HUES6 (cell line): ENCODE data around the gene PTPRD.

ENCODE experiments used
- H3K27ac ChIP-seq: 2 replicates; pipeline ENCODE4 v1.7.0; 2013; ENCODE audit warnings: low read depth, mild to moderate bottlenecking, low read length, inconsistent platforms
- H3K27me3 ChIP-seq: 2 replicates; pipeline ENCODE4 v1.6.1; 2013; ENCODE audit warnings: low read length; ENCODE audit not compliant: control insufficient read depth, insufficient read depth
- H3K36me3 ChIP-seq: 2 replicates; pipeline ENCODE4 v1.6.1; 2013; ENCODE audit warnings: low read length; ENCODE audit not compliant: control insufficient read depth, insufficient read depth
- H3K4me1 ChIP-seq: 2 replicates; pipeline ENCODE4 v1.6.1; 2013; ENCODE audit warnings: low read length; ENCODE audit not compliant: control insufficient read depth, insufficient read depth
- H3K4me3 ChIP-seq: 2 replicates; pipeline ENCODE4 v1.5.1; 2013; ENCODE audit warnings: low read depth, low read length
- H3K9ac ChIP-seq: one replicate; pipeline ENCODE4 v1.6.1; 2013; ENCODE audit warnings: mild to moderate bottlenecking, low read length
- H3K9me3 ChIP-seq: 2 replicates; pipeline ENCODE4 v1.6.1; 2013; ENCODE audit warnings: low read depth, low read length; ENCODE audit not compliant: control insufficient read depth, insufficient read depth

The PTPRD gene

DNA sequence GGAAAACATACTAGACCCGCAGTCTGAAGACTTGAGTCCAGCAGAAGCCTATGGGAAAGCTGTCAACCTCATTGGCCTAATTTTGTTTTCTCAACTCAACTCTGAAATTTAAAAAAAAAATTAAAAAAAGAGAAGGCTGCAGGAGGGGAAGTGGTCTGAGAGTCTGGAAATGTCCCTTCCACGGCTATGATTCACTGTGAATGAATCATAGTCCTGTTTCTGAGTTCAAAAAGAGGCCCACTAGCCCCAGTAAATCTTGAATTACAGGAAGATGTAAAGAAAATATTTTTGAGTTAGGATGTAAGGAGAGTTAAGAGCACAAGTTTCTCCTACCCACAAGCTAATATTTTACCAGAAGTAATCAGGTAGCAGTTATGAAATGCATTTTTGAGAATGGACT, 2247.8 kb downstream of the PTPRD start:
- Histone ChIP-seq H3K4me3 (no peak overlapping the region), H3K27me3 (no peaks in the 10 kb centered on the region), H3K27ac (no peak overlapping the region)

GRCh38 chr9:8364026-8364752, 2248.6 kb downstream of the PTPRD start:
- no peak overlapping the region for H3K27ac ChIP-seq
- no peaks in the 10 kb centered on the region for H3K27me3 ChIP-seq
- H3K9ac ChIP-seq, result no peak overlapping the region
- H3K4me3 ChIP-seq, result no peak overlapping the region
- H3K36me3 ChIP-seq, result no peaks in the 10 kb centered on the region
- no peaks in the 10 kb centered on the region for H3K9me3 ChIP-seq
- H3K4me1 ChIP-seq, result peaks cover 4% of the 10 kb centered on the region; the same call in 1 of the 2 replicates

More for the DNA sequence above, 2247.8 kb downstream of the PTPRD start:
- Histone ChIP-seq H3K9me3 (no peaks in the 10 kb centered on the region), H3K9ac (no peak overlapping the region), H3K36me3 (no peaks in the 10 kb centered on the region), H3K4me1 (peaks cover 4% of the 10 kb centered on the region; the same call in 1 of the 2 replicates)

- Histone ChIP-seq H3K4me1 (peaks cover 4% of the 10 kb centered on the region; the same call in 1 of the 2 replicates), H3K4me3 (no peak overlapping the region), H3K9ac (no peak overlapping the region), H3K27ac (no peak overlapping the region), H3K27me3 (no peaks in the 10 kb centered on the region), H3K9me3 (no peaks in the 10 kb centered on the region), H3K36me3 (no peaks in the 10 kb centered on the region)
Measured at GRCh38 chr9:8362250-8362649, 2250.6 kb downstream of the PTPRD start.

GRCh38 chr9:8361364-8361763, 2251.4 kb downstream of the PTPRD start:
- Histone ChIP-seq H3K27me3 (no peaks in the 10 kb centered on the region), H3K4me1 (peaks cover under 1% of the 10 kb centered on the region; the same call in 1 of the 2 replicates), H3K27ac (no peak overlapping the region), H3K9ac (no peak overlapping the region), H3K4me3 (no peak overlapping the region), H3K9me3 (no peaks in the 10 kb centered on the region), H3K36me3 (no peaks in the 10 kb centered on the region)

GRCh38 chr9:8356406-8356805, 2256.4 kb downstream of the PTPRD start:
- no peaks in the 10 kb centered on the region for H3K27me3 ChIP-seq
- no peak overlapping the region for H3K9ac ChIP-seq
- H3K9me3 ChIP-seq, result no peaks in the 10 kb centered on the region
- no peak overlapping the region for H3K4me3 ChIP-seq
- H3K27ac ChIP-seq, result no peak overlapping the region
- no peaks in the 10 kb centered on the region for H3K4me1 ChIP-seq
- H3K36me3 ChIP-seq, result no peaks in the 10 kb centered on the region

GRCh38 chr9:8351436-8351835, 2261.4 kb downstream of the PTPRD start:
- H3K4me3 ChIP-seq, result no peak overlapping the region
- H3K36me3 ChIP-seq, result no peaks in the 10 kb centered on the region
- H3K4me1 ChIP-seq, result no peaks in the 10 kb centered on the region
- no peak overlapping the region for H3K9ac ChIP-seq
- no peak overlapping the region for H3K27ac ChIP-seq
- no peaks in the 10 kb centered on the region for H3K27me3 ChIP-seq
- H3K9me3 ChIP-seq, result no peaks in the 10 kb centered on the region

- no peaks in the 10 kb centered on the region for H3K27me3 ChIP-seq
- H3K36me3 ChIP-seq, result no peaks in the 10 kb centered on the region
- H3K4me1 ChIP-seq, result no peaks in the 10 kb centered on the region
- no peaks in the 10 kb centered on the region for H3K9me3 ChIP-seq
- H3K27ac ChIP-seq, result no peak overlapping the region
- H3K9ac ChIP-seq, result no peak overlapping the region
- no peak overlapping the region for H3K4me3 ChIP-seq
Measured at GRCh38 chr9:8349901-8350300, 2262.9 kb downstream of the PTPRD start.

DNA sequence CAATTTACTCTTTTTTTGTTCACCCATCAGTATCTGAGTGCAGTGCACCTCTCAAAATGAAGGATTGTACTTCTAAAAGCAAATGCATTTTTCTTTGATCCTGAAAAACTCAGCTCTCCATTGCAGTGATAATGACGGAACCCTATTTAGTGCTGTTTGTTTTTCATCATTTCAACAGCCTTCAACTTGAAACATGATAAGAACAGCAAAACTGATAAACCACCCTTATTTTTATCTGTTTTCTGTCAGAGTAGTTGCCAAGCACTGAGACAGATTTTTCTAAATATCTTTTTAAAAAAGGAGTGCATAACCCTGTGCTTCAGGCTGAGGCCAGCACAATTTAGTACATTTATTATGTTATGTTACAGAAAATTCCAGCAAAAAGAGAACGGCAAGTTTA, 2263.4 kb downstream of the PTPRD start:
- Histone ChIP-seq H3K27me3 (no peaks in the 10 kb centered on the region), H3K36me3 (no peaks in the 10 kb centered on the region), H3K27ac (no peak overlapping the region), H3K4me3 (no peak overlapping the region), H3K4me1 (no peaks in the 10 kb centered on the region), H3K9me3 (no peaks in the 10 kb centered on the region), H3K9ac (no peak overlapping the region)

DNA sequence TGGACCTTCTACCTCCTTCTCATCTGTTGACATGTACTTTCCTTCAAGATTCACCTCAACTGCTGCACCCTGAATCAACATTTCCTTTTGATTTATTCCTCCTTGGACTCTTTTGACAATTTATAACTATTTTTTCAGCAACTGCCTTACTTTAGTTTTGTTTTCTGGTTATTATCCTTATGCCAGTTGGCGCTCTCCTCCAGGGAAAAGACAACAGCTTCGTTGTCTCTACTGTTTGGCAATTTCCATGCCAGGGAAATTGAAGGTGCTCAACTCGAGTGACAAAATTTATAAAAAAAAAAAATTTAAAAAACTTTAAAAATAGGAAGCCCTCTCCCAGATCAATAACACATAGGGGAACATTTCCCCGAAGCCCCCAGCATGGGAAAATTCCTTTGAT, 2264.0 kb downstream of the PTPRD start:
- H3K4me1 ChIP-seq, result no peaks in the 10 kb centered on the region
- no peaks in the 10 kb centered on the region for H3K27me3 ChIP-seq
- no peaks in the 10 kb centered on the region for H3K36me3 ChIP-seq
- H3K9me3 ChIP-seq, result no peaks in the 10 kb centered on the region
- H3K27ac ChIP-seq, result no peak overlapping the region
- no peak overlapping the region for H3K9ac ChIP-seq
- no peak overlapping the region for H3K4me3 ChIP-seq

DNA sequence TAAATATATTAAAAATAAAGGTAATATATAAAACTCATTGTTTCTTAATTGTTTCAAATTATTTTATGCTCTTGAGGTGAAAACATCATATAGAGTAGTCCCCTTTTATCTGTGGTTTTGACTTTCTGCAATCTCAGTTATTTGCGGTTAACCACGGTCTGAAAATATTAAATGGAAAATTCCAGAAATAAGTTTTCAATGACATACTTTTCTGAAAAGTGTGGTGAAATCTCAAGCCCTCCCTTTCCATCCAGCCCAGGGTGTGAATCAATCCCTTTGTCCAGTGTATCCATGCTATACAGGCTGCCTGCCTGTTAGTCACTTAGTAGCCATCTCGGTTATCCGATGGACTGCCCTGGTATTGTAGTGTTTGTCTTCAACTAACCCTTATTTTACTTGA, 2266.5 kb downstream of the PTPRD start:
- Histone ChIP-seq H3K9ac (no peak overlapping the region), H3K27ac (no peak overlapping the region), H3K27me3 (no peaks in the 10 kb centered on the region), H3K4me3 (no peak overlapping the region), H3K36me3 (no peaks in the 10 kb centered on the region), H3K4me1 (no peaks in the 10 kb centered on the region), H3K9me3 (no peaks in the 10 kb centered on the region)

DNA sequence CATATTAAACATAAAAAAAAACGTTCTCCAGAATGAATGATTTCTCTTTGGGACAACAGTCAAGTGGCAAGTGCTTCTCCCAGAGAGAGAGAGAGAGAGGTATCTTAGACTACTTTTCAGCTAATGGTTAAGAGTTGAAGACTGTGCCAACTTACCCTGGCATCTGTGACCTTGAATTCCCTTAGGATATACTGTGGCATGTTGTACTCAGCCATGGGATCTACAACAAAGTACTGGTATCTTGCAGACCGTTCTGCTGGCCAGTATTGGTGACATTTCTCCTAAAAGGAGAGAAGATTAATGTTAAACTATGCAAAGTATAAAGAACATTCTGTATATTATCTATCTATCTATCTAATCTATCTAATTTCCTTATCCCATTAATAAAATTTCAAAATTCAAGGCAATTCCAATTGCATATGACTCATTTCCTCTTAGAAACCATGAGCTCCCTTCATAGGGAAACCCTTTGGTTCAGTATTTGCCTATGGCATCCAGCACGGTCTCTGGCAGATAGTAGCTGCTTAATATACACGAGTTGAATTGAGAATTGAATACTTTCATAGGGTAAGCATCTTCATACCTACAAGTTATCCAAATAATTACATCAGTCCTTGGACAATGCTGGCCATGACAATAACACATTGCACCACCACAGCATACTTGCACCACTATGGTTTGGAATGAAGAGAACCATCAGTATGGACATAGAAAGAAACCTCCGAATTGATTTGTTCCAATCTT, 2273.9 kb downstream of the PTPRD start:
- no peaks in the 10 kb centered on the region for H3K36me3 ChIP-seq

More for the DNA sequence above, 2273.9 kb downstream of the PTPRD start:
- H3K9ac ChIP-seq, result no peak overlapping the region
- no peaks in the 10 kb centered on the region for H3K4me1 ChIP-seq
- H3K27ac ChIP-seq, result no peak overlapping the region
- H3K27me3 ChIP-seq, result no peaks in the 10 kb centered on the region
- H3K4me3 ChIP-seq, result no peak overlapping the region
- no peaks in the 10 kb centered on the region for H3K9me3 ChIP-seq
